T-helper 22 cell (primary cell): Measurements from ENCODE around the gene ANGPTL8.

Experiments used
- DNase-seq: peaks from one replicate; pipeline ENCODE4 v3.0.0-alpha.2; 2020; ENCODE audit warnings: low read depth

Gene ANGPTL8, protein sequence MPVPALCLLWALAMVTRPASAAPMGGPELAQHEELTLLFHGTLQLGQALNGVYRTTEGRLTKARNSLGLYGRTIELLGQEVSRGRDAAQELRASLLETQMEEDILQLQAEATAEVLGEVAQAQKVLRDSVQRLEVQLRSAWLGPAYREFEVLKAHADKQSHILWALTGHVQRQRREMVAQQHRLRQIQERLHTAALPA

DNA sequence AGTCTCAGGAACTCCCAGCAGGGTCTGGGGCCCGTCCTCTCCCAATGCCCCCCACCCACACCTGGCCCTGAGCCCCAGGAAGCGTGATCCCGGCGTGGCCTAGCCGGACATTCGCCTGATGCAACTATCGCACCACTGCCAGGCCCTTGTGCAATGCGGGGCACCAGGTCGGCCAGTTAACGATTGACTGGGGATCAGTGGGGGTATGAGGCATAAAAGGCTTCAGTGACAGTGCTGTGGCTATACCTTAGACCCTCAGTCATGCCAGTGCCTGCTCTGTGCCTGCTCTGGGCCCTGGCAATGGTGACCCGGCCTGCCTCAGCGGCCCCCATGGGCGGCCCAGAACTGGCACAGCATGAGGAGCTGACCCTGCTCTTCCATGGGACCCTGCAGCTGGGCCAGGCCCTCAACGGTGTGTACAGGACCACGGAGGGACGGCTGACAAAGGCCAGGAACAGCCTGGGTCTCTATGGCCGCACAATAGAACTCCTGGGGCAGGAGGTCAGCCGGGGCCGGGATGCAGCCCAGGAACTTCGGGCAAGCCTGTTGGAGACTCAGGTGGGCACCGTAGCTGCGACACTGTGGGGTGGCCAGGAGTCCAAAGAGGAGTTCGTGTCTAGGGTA lies at the start of gene ANGPTL8:
TSS of gene ANGPTL8 (plus strand) at position 243 of the 624 bp plus-strand sequence. CDS start at position 262, 19 bp downstream.
- DNase-seq = no peak

DNA sequence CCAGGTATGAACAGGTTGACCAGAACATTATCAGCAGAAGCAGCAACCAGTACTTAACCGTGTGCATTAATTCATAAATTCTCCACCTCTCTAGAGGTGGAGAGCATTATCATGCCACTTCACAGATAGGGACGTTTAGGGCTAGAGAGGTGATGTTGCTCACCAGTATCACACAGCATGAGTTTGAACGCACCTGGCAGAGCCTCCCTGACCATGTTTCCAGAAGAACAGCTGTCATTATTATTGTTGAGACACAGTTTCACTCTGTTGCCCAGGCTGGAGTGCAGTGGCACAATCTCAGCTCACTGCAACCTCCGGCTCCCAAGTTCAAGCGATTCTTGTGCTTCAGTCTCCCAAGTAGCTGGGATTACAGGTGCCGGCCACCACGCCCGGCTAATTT lies 48.9 kb upstream of the ANGPTL8 start:
- DNase-seq = no peak

DNA sequence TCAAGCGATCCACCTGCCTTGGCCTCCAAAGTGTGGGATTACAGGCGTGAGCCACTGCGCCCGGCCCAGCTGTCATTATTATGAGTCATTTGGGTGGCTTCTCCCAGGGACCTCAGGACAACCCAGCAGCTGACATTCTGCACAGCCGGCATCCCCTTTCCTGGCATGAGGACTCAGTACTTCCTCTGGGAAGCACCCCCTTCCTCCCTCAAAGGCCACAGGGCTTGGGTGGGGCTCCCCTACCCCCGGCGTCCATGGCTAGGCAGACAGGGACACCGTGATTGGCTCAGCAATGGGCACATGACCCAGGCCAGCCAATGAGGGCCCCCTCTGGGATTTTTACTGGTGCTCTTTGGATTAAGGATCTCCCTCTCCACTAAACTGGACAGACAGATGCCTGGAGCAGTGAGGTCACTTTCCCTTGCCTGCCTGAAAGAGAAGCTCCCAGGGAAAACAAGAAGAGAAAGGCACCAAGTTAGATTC lies 48.1 kb upstream of the ANGPTL8 start:
- DNase-seq = no peak

DNA sequence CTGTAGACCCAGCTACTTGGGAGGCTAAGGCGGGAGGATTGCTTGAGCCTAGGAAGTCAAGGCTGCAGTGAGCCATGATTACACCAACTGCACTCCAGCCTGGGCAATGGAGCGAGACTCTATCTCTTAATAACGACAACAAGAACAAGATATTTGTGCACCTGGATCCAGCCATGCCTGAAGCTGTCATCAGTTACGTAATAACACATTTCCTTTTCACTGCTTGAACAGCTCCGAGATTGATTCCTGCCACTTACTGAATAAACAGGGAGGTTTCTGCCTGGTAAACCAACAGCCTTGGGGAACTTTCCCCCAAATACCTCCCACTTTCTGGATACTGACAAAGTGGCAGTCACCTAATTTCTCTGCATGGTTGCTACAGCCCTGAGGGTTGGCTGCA lies 47.5 kb upstream of the ANGPTL8 start:
- no peak for DNase-seq

DNA sequence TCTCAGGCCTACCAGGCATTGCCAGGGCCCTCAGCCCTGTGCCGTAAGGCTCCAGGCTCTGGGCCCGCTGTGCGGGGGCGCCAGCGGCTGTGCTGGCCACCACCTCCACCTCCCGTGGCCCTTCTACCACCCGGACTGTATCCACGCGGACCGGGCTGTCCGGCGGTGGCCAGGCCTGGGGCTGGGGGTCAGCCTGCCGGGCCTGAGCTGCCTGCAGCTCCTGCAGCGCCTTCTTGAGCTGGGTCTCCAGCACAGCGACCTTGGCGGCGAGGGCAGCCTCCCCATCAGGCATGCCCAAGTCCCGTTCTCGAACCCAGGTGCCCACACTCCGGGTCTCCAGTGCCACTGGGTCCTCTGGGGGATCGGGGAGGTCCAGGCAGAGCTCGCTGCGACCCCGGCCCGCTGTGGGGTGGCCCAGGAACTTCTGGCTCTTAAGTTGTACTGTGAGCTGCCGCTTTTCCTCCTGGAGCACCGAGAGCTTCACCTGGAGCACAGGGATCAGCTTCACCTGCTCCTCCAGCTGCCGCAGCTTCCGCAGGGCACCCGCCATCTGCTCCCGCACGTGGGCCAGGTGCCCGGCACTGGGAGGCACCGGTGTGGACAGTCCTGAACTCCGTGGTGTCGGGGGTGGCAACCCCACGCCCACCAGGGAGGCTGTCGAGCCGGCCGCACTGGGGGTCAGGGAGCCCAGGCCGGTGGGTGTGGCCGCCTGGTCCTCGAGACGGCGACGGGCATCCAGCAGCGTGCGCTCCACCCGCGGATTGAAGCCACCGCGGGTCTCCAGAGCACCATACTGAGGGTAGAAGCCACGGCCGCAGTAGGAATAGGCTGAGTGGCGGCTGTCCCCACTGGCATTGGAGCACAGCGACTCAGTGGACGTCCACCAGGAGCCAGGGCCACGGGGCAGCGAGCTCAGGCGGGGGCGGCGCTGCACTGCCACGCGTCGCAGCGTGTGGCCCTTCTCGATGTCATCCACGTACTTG lies 46.2 kb upstream of the ANGPTL8 start:
- no peak for DNase-seq

DNA sequence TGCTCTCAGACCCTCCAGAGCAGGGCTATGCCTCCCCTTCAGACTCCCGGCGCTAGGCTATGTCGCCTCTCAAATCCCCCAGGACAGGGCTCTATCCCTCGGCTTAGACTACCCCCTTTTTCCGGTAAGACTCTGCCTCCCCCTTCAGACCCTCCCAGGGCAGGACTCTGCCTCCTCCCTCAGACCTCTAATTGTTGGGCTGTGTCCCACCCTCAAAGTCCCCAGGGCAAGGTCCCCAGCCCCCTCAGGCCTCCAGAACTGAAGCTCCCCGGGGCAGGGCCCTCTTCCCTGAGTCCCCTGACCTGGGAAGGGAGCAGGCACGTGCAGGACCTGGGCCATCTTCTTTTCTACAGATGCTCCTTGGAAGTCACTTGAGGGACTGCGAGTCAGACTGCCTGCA lies 45.2 kb upstream of the ANGPTL8 start:
- no peak for DNase-seq

DNA sequence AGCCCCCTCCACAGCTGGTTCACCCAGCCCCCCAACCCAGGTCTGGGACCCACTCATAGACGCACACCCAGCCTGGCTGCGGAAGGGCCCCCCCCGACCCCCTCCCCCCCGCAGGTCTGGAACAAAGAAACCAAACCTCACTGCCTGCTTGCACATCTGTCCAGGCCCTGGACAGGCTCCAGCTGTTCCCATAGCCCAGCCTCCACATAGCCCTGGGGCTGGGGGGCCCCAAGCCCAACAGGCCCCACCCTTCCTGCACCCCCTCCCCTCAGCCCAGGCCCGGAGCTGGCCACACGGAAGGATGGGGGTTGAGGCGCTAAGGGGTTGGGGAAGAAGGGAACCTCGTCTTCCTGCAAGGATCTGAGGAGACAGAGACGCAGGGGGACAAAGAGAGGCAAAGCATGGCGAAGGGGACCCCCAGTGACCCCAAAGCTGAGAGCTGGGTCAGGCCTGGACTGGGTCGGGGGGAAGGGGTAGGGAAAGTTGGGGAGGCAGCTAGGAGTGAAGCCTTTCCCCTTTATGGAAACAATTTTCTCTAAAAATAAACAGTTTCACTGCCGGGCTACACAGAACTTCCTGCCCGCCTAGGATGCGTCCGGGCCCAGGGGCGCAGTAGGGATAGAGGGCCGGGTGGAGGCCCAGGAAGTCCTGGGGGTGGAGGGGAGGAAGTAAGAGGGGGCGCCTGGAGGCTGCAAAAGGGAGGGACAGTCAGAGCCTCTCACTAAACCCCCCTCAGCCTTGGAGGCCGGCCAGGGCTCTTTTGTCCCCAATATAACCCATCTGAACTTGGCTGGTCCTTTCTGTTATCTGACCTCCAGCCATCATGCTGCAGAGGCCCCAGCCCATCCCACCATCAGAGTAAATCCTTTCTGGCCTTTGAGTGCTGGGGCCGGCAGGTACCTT lies 44.5 kb upstream of the ANGPTL8 start:
- no peak for DNase-seq

DNA sequence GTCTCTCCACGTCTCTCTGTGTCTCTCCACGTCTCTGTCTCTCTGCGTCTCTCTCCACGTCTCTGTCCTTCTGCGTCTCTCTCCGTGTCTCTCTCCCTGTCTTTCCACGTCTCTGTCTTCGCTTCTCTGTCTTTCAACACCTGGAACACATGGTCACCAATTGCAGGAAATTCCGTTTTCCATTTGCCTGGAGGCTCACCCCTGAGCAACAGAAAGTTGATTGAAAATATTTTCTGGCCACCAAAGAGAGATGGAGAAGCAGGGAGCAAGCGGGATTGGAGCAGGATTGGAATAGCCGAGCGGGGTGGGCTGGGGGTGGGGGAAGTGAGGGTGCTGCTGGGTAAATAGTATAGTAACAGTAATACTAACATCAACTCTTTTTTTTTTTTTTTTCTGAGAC lies 43.7 kb upstream of the ANGPTL8 start:
- no peak for DNase-seq

DNA sequence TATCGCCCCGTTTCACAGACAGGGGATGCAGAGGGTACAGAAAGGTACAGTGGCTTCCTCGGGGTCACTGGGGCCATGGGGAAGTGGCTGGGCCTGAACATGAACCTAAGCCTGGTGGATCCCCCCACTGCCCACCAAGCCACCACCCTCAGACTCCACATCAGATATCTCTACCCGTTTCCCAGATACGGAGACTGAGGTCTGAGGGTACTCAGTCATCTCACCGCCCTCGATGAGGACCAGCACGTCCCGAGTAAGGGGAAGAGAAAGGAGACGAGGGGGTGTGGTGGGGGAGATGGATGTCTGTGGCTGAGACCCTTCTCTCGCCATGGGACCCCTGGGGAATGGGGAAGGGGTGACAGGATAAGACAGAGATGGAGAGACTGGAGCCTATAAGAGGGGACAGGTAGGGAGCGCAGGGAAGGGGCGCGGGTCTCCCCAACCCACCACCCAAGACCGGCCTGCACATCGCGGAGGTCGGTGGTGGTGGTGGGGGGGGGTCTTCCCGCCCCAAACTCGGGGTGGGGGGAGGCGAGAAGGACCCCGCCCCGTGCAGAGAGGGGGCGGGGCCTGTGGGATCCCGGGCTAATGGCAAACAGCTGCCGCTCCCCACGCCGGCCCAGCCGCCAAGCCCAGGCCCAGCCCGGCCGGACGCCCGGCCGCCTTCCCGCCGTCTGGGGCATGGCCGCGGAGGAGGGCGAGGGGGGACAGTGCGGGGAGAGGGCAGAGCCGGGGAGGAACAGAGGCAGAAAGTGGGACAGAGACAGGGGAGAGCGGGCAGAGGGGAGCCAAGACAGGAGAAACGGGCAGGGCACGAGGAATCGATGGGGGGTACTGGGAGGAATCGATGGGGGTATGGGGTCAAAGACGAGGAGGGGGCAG lies 42.8 kb upstream of the ANGPTL8 start:
- DNase-seq = no peak

DNA sequence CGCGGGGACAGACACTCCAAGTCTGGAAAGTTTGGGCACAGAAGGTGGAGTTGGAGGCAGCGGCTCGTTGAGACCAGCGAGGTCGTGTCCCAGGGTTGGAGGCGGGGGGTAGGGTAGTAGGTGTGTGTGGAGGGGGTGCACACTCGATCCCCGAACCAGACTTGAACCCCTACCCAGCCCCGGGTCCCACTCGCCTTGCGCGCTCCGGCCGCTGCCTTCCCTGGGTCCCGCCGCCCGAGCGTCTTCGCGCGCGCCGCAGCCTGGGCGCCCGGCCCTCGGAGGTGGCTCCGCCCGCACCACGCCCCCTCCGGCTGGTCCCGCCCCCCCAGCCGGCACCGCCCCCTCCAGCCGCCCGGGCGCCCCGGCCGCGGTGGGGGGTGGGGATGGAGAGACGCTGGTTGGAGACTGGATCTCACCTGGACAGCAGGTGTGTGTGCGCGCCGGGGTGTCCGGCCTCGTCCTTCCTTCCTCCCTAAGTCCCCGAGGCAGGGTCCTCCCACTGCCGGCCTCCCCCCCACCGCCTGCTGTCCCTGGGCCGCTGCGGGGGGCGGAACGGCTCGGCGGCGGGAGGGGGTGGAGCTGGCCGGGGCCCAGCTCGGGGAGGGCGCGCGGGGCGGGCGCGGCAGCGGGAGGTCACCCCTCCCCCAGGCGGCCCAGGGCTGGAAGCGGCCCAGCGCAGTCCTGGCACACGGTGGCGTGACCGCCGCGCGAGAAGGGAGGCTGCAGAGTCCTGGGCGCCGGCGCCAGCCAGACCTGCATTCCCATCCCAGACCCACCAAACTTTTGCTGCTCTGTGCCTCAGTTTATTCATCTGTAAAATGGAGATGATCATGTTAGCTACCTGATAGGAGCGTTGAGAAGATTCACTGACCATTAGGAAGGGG lies 41.9 kb upstream of the ANGPTL8 start, which contains the start of gene KANK2:
TSS of gene KANK2 (minus strand) at position 255 of the 884 bp plus-strand sequence. CDS start 3,034 bp downstream, outside the sequence.
- DNase-seq = peak; percentile 50

DNA sequence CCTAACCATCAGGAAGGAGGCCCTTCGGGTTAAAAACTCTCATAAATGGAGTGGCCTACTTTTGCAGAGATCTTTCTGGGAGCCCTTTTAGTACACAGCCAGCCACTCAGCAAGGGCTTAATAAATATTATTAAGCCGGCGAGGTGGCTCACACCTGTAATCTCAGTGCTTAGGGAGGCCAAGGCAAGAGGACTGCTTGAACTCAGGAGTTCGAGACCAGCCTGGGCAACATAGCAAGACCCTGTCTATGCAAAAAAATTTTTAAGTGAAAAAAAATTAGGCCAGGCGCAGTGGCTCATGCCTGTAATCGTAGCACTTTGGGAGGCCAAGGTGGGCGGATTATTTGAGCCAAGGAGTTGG lies 41.3 kb upstream of the ANGPTL8 start:
- DNase-seq = no peak

DNA sequence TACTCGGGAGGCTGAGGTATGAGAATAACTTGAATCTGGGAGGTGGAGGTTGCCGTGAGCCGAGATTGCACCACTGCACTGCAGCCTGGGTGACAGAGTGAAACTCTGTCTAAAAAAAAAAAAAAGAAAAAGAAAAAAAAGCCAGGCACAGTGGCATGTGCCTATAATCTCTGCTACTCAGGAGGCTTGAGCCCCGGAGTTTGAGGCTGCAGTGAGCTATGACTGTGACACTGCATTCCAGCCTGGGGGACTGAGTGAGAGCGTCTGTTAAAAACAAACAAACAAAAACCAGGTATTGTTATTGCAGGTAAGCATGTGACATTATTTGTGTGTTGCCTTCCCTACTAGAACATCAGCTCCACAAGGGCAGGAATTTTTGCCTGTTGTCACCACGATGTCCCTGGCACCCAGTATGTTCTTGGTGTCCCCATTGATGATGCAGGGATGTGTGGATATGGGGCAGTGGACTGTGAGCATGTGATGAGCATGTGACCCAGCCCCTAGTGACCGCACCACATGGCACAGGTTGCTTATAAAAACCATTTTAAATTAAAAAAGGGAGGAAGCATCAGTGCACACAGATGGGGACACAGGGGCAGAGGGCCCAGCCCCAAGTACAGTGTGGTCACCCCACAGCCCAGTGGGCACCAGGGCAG lies 40.5 kb upstream of the ANGPTL8 start:
- no peak for DNase-seq

DNA sequence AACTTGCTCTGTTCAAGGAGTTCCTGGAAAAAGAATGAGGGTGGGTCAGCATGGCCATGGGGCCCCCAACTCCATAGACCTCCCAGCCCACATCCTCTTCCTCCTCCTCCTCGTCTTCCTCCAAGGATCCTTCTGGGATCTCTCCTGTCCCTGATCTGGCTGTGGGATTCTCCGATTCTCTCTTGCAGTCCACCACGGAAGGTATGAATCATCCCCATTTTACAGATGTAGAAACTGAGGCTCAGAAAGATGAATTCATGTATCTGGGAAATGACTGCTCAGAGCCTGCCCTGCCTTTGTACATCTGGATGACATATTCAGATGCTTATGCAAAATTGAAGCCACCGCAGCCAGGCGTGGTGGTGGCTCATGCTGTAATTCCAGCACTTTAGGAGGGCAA lies 39.9 kb upstream of the ANGPTL8 start:
- no peak for DNase-seq

DNA sequence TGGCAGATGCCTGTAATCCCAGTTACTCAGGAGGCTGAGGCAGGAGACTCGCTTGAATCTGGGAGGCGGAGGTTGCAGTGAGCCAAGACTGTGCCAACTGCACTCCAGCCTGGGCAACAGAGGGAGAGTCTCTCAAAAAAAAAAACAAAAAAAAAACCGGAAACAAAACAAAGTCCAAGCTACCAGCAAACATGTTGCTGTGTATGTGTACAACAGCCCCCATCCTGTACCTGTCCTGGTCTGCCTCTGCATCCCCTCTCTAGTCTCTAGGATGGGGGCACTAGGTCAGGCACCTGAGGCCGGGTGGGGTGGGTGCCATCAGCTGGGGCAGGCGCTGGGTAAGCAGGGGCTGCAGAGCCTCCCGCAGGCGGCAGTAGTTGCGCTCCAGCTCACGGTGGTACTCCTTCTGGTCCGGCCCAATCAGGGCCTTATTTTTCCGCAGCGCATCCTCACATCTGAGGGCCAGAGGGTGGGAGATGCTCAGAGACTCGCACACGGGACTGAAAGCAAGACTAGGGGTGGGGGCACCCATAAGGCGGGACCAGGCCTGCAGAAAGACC lies 39.3 kb upstream of the ANGPTL8 start:
- no peak for DNase-seq

DNA sequence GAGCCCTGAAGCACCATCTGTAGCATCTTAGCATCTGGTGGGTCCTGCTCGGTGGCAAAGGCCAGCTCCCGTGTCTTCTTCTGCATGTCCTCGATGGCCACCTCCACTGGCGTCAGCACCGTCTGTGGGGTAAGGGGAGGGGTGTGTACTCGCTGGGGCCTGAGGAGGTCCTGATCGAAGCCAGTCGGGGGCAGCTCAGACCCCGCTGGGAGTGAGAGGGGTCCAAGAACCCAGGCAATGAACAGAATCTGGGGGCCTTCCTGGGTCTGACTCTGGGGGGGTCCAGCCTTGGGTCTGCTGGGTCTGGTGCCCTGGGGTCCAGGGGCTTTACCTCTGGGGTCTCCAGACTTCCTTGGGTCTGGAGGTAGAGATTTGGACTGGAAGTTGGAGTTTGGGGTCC lies 38.5 kb upstream of the ANGPTL8 start:
- no peak for DNase-seq

DNA sequence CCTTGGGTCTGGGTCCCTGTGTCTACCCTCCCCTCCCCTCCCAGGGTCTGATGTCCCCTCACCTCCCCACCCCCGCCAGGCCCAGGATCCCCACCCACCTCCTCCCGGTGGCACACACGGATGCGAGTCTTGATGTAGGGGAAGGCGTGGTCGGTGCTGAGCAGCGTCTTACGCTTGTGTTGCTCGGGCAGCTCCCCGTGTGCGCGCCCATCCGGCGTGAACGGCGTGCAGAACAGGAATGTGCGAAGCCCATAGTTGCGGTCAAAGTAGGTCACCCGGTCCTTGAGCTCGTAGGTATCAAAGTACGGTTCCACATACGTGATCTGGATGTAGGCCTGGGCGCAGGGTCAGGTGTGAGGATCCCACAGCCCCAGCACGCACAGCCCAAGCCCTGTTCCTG lies 37.6 kb upstream of the ANGPTL8 start:
- DNase-seq = no peak

DNA sequence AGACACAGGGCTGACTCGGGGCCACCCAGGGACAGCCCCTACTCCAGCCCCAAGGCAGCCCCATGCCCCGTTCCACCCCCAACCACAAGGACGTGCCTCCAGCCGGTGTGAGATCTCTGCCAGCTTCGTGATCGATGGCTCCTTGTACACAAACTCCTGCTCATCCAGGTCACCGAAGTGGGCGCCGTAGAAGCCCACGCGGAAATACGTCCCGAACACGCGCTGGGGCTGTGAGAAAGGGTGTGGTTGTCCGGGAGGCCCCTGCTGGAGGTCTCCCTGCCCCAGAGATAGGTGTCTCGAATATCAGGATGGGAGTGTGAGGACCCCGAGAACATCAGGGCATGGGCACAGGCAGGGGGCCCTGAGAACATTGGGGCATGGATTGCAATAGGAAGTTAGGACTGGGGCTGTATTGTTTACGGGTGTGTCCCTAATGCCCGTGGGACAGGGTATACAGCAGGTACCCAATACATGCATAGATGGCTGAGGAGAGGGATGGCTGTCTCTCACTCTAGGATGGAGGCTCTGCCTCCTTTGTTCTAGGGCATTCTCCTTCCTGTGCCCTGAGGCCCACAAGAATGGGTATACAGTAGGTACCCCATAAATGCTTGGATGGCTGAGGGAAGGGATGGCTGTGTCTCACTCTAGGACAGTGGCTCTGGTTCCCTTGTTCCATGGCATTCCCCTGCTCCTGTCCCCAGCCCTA lies 36.8 kb upstream of the ANGPTL8 start:
- DNase-seq = no peak
